ENCODE data around the gene ROBO1.

ROBO1 gene

GRCh38 chr3:79297245-79297960 is 470.4 kb downstream of the ROBO1 start:
- DNase-seq = no peak

- no peak for DNase-seq
These were observed 480.9 kb downstream of the ROBO1 start for GRCh38 chr3:79286882-79287281.

- no peak for DNase-seq
These were observed 481.9 kb downstream of the ROBO1 start for GRCh38 chr3:79285871-79286270.

DNA sequence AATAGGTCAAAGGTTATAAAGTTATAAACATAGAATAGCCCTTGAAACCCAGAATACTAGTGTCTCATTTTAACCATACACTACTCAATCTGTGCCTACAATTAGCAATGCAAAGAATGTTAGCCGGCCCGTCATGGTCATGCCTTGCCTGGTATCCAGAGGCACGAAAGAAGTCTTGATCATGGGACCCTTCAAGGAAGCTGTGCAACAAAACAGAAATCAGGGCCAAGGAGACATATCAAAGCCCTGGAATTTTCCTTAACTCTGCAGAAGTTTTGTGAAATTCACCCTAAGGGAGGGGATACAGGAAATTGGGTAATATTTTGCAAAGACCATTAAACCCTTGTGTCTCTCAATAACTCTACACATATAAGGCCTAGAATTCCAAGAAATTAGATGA is 482.4 kb downstream of the ROBO1 start:
- DNase-seq = no peak

GRCh38 chr3:79284781-79285180 is 483.0 kb downstream of the ROBO1 start:
- no peak for DNase-seq

GRCh38 chr3:79278681-79279080 is 489.1 kb downstream of the ROBO1 start:
- DNase-seq = no peak

DNA sequence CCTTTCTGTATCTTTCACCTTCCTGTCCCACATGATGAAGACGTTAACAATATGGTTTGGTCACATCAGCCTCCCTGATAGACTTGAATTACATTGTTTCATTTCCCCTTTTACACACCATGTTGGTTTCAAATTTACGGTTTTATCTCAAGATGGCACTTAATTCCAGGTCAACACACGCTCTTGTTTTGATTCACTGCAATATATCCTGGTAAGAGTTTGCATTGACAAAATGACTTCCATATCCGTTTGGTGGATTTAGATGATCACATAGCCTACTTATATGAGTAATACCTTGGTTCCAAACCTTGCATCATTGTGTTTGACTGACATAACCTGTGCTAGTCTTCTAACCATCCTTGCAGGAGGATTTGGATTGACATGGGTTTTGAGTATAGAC is 499.4 kb downstream of the ROBO1 start:
- no peak for DNase-seq

- no peak for DNase-seq
These were observed 502.9 kb downstream of the ROBO1 start for GRCh38 chr3:79264892-79265291.

GRCh38 chr3:79263423-79263822 is 504.4 kb downstream of the ROBO1 start:
- no peak for DNase-seq

DNA sequence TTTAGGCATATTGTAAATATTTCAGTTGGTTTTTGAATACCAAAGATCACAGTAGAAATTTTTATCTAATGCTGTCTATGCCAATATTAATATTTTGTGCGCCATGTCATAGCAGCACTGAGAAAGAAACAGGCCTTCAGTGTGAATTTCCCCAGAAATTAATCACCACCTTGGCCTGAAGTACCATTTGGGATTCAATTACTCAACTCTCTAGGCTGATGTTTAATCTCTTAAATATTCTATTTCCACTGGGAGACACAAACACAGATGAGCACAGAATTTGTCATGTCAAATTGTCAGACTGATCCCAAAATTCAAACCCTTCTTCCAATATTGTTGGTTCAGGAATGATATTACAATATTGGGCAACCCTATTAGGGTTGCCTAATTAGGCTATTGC is 509.3 kb downstream of the ROBO1 start:
- DNase-seq = no peak

GRCh38 chr3:79257791-79258190 is 510.0 kb downstream of the ROBO1 start:
- no peak for DNase-seq

GRCh38 chr3:79255702-79256101 is 512.1 kb downstream of the ROBO1 start:
- no peak for DNase-seq

- no peak for DNase-seq
These were observed 512.5 kb downstream of the ROBO1 start for GRCh38 chr3:79255292-79255691.

DNA sequence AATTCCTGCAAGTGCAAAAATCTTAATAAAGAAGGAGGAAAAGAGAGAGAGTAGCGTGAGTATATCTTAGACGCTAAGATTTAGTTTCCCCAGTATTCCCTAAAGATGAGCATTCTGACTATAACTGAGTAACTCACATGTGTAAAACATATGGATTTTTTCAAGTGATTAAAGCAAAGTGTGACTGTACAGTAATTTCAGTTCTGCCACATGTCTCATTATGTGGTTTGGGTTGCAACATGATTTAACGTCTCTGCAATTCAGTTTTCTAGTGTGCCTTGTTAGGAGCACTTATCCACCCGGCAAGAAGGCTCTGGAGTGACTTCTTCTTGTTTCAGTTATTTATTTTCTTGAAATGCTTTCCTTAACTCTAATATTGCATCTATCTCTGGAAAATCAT is 514.1 kb downstream of the ROBO1 start:
- DNase-seq = no peak

DNA sequence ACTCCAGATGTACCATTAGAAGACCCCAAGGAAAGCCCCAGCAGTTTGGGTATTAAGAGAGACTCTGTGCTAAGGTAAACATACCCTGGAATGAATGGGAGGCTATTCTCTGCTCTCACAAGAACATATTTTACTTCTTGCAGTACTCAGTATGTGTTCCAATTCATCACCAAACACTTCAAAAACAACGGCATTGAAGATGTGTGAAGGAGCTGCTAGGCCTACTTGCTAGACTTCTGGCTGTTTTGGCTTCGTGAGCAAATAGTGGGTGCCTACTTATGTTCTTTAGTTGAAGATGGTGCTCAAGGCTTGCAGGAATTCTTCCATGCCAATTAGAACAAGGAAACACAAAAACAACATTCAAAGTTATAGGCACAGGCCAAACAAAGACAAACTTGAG is 514.5 kb downstream of the ROBO1 start:
- DNase-seq = no peak

GRCh38 chr3:79250746-79251145 is 517.1 kb downstream of the ROBO1 start:
- no peak for DNase-seq

- no peak for DNase-seq
These were observed 518.1 kb downstream of the ROBO1 start for GRCh38 chr3:79249701-79250100.

DNA sequence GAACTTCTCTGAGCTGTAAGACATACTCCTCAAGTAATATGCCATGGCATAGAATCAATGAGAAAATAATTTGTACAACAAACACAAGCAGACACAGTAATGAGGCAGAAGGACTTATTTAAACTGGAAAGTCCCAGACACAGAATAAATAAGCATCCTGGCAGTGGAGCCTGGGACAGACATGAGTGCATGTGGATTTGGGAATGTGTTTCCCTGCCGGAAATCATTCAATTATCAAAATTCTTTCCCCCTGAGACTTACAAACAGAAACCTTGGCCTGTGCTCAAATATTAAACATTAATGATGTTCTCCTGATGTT is 520.1 kb downstream of the ROBO1 start:
- DNase-seq = no peak

DNA sequence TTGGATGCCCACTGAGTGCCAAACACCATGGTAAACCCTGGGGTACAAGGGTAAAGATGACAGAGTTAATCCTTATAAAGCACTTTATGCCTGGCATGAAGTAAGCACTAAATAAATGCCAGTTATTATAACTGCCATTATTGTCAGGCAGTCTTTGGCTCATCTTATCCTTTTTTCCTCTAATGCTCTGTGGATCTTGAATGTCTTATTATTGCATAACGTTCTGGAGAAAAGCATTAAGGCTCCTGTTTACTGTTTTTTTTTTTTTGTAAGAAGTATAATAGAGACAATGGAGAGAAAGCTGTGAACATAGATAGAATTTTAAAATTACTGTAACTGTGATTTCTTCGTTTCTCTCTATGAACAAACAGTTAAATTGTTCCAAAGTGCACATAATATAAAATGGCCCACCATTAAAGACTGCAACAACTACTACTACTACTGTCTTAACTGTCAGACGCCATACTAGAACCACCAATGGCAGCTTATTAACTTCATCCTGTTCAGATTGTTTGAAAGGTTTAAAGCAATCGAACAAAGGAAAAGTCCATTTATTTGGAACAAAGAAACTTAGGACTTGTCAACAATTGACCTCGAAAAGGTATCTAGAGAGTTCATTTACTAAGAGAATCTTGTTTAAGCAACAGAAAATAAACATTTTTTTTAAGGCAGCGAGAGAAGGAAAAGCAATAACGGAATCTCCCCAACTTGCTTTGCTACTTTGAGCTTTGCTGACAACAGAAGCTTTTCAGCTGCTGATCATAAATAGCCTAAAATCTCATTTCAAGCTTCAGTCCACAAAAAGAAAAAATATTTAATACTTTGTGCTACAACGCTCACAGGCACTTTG is 520.7 kb downstream of the ROBO1 start:
- DNase-seq = no peak

- no peak for DNase-seq
These were observed 522.3 kb downstream of the ROBO1 start for GRCh38 chr3:79245284-79246138.

DNA sequence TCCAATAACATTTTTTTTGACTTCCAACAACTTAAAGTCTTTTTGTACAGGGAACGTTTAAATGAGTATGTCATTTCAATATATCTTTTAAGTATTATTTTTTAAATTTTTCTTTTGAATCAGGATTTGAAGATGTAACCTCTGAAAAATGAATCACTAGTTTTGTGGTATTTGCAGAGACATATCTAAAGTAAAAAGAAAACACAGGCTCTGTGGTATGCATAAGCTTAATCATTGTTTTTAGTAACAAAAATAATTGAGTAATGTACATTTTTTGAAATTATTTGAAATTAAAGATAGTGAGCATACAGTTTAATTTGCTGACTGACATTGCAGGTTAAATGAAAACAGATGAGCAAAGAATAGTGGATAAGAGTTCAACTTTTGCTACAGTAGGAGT is 531.3 kb downstream of the ROBO1 start:
- no peak for DNase-seq

GRCh38 chr3:79233431-79234060 is 534.3 kb downstream of the ROBO1 start:
- DNase-seq = no peak

GRCh38 chr3:79230266-79230665 is 537.5 kb downstream of the ROBO1 start:
- DNase-seq = no peak

Measured in stimulated activated CD4-positive, alpha-beta T cell treated with anti-CD3 and anti-CD28 coated beads, Interleukin-2, amount 100 ng/mL, for 24 hours (primary cell).